Measurements from ENCODE around the gene DDX3Y.

The DDX3Y gene

DNA sequence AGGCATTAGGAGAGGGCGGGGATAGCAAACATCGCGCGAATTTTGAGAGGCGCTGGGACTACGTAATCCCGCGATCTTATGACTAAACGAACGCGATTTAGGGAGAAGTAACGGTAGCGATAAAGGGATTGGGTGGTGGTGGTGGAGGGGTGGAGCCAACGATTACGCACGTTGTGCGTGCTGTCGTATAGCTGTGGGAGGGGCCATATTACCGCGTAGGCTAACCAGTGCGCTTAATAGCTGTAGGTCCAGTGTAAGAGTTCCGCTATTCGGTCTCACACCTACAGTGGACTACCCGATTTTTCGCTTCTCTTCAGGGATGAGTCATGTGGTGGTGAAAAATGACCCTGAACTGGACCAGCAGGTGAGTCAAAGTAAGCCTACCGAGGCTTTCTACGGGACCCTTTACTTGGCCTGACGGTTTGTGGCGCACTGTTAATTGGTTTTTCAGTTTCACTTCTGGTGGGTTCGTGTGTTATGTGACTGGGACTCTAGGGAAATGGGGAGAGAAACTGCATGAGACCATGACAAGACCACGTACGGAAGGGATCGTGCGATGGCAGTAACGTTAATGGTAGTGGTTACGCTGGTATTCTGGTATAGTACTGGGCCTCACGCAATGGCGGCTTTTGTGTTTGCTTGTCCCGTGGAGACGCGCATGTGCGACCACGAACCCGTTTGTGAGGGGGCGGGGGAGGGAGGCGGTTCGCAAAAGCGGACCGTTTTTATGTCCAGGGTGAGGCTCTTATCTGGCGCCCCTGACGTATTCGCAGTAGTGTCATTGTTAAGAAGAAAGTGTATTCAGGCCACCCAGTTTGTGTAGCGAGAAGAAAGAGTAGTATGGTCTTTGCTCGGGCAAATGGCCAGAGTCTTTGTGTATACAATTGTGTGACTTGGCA, at the start of gene DDX3Y:
Gene DDX3Y, plus strand, starts transcription at position 251 of the 899 bp plus-strand sequence. Its CDS starts 69 bp downstream, at position 320.
- no peak for DNase-seq

DNA sequence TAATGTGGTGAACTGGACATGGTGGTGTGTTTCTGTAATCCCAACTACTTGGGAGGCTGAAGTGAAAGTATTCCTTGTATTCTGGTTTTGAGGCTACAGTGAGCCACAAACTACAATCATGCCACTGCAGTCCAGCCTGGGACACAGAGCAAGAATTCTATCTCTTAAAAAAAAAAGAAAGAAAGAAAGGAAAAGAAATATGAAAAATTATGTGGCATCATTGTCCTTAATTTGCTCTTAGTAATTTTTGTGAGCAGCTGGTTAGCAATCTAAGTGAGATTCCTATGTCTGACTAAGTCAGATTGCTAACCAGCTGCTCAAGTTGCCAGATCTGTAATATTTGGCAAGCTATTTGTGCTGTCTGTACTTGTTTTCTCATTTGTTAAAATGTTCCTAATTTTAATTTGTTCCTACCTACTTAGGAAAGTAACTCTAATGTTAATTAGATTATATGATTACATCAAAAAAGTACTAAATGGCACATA, 48.8 kb upstream of the DDX3Y start:
- DNase-seq = no peak

DNA sequence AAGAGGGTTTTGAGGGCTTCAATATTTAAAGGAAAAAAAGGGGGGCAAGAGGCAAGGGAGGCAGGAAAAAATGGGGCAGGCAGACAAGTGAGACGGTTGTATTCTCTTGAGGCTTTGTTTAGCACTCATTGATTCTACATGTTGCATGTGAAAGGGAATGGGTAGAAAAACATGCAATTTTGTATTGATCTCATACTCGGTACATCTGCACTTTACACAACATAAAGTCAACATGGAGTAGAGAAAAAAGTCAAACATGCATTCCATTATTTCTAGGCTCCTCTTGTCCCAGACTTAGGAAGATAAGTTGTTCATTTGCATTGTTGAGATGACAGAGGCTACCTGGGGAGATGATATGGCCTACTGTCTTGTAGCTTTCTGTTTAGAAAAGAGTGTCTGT, 36.7 kb upstream of the DDX3Y start:
- DNase-seq = no peak

DNA sequence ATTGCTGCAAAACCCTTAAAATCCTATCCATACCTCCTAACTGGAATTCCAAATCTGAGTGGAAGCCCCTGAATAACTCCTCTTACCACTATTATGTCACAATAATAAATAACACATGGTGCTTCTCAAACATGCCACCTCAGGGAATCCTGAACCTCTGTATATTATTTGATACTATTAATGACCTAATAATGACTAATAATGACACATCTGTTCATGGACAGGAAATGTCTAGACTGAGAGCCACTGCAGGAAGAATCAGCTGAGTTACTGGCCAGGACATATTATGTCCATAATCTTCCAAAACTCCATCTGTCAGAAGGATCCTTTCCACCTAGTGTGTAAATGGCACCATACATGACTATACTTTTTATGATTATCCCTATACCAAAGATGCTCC, 7.7 kb upstream of the DDX3Y start:
- DNase-seq = no peak

DNA sequence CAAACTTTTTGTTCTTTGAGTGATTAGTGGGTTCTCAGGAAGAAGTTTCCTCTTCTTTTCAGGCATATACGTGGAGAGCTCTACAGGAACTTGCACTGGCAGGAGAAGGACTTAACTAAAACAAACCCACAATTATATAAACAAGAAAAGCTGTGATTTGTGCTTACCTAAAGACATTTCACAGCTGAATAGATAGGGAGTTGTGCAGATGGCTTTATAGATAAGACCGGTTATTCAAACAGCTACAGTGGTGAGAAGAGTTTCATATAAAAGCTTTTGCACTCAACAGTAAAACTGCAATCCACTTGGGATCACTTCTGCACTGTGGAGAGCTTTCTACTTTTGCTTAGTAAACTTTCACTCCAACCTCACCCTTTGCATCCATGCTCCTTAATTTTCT, 6.1 kb upstream of the DDX3Y start:
- DNase-seq = no peak

DNA sequence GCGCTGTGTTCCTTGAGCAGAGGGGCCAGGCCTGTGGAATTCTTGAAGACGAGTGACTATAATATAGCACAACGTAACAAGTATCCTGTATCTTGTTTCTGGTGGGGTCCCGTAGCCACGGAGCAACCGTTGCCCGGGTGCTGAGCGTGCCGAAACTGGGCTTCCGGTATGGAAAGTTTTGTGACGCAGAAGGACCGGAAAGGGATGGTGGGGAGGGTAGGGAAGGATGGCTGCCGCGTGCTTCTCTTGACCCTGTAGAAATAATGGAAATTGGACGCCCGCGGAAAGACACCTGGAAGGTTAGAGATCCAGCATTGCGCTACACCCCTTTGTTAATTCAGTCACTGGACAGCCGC, 827 bp downstream of the DDX3Y start:
- no peak for DNase-seq

DNA sequence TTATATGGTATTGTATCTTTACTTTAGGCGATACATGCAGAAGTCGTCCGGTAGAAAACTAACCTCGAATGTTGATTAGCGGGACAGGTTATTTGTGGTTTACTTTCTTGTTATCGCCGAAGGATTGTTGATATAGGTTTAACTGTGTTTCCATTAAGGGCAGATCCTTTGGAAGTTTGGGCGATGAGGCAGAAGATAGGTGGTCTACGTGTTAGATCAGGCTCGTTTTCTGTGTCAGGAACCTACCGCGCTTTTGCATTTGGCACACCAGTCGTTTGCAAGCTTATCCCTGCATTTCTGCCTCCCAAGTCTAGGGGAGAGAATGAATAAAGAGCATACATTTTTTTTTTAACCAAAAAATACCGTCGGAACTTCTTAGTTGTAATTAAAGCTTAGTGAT, 1.2 kb downstream of the DDX3Y start:
- no peak for DNase-seq

DNA sequence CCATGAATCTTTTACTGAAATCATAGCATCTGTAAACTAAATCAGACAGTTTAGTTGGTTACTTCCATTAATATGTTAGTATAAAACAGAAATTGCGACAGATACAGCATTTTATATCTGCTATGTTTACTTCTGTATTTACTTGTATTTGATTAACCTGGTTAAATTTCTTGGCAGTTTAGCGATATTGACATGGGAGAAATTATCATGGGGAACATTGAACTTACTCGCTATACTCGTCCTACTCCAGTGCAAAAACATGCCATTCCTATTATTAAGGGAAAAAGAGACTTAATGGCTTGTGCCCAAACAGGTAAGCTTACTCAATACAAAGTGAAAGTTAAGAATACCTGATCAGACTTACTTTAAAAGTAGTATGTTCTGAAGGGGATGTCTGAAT, 8.9 kb downstream of the DDX3Y start:
- no peak for DNase-seq

DNA sequence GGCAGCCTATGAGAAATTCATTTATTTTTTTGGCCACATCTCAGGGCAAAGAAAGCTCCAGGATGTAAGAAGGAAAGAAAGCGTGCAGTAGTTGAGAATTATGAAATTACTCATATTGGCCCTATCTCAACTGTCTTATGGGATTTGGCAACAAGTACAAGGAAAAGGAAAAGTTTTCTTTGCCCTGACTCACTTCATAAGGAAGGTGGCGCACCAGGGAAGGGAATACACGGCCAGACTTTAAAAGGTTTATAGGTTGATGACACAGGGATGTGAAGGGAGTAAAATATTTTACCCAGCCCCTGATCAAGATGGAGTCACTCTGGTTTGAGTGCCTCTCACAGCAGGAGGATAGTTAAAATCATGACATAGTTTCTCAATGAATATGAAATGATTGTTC, 23.4 kb downstream of the DDX3Y start:
- DNase-seq = no peak

DNA sequence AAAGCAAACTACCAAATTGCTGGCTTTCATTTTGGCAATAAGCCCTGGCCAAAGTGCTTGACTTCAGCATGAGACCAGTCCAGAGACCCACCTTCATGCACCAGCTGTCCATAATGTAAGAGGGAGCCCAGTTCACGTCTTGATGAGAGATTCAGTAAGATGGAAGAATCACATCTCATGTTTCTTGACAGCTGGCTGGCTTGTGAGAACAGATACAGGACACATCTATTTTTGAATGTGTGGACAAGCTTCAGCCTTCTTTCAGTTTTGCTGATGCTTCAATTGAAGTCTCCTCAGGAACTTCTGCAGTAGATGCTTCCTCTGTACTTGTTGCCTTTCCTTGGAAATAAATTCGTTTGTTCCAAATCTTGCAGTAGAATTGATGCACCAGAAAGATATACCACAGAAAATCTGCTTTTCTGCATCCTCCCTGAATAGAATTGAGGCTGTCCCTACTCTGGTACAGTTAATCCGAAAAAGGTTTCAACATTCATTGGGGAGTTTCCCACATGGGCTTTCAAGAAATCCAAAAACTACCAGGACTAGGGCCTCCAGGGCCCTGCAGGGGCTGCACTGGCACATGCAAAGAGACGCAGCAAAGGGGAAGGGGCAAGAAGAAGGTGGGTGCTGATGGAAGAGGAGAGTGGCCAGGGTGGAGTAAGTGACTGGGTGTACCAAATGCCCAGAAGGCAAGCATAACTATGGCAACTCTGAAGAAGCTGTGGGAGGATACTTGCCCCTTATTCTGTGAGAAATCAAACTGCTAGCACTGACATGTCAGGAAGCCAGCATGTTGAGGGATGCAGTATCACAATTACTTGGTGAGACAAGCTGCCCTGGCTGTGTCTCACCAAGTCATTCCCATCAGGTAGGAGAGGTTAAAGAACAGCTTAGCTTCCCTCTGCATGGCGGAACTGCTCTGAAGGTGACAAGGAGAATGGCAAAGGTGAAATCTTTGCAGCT, 37.3 kb downstream of the DDX3Y start:
- no peak for DNase-seq

Measured in SIG-M5 (cell line).